Endothelial cell (in vitro differentiated cells): ENCODE measurements around the gene VPREB1. TPM values are rescaled to one million over a fixed set of nuclear protein-coding genes. Genes with fewer than 3 reads are reported as not detected.

ENCODE experiments used
- DNase-seq: peaks from one replicate; pipeline ENCODE4 v3.0.0; 2021; ENCODE audit warnings: low spot score
- H3K27ac Mint-ChIP-seq: one replicate; pipeline ENCODE4 v1.8.0; 2021; ENCODE audit warnings: mixed read lengths, inconsistent platforms; ENCODE audit not compliant: unreplicated experiment
- H3K27me3 Mint-ChIP-seq: one replicate; pipeline ENCODE4 v1.8.0; 2021; ENCODE audit warnings: mild to moderate bottlenecking, moderate library complexity, mixed read lengths, inconsistent platforms; ENCODE audit not compliant: unreplicated experiment
- H3K36me3 Mint-ChIP-seq: one replicate; pipeline ENCODE4 v1.8.0; 2021; ENCODE audit warnings: mild to moderate bottlenecking, low read depth, mixed read lengths, inconsistent platforms; ENCODE audit not compliant: unreplicated experiment
- H3K4me1 Mint-ChIP-seq: one replicate; pipeline ENCODE4 v1.8.0; 2021; ENCODE audit warnings: mild to moderate bottlenecking, mixed read lengths, inconsistent platforms; ENCODE audit not compliant: unreplicated experiment
- H3K4me3 Mint-ChIP-seq: one replicate; pipeline ENCODE4 v1.8.0; 2021; ENCODE audit warnings: mild to moderate bottlenecking, mixed read lengths, inconsistent platforms; ENCODE audit not compliant: unreplicated experiment
- H3K9me3 Mint-ChIP-seq: one replicate; pipeline ENCODE4 v1.8.0; 2021; ENCODE audit warnings: mixed read lengths, inconsistent platforms; ENCODE audit not compliant: unreplicated experiment
- CTCF ChIP-seq: fragments of 200-600 bp; sonication (generic); IDR thresholded peaks from one replicate; pipeline ENCODE4 v1.5.0; 2021; ENCODE audit warnings: antibody characterized with exemption; ENCODE audit not compliant: unreplicated experiment
- total RNA-seq: library from RNA; stranded (reverse); fragmentation: NEBNext Ultra II Directional; extraction: Animal tissue kit (Norgen Biotek cat#: 25700); gene quantifications from one replicate; pipeline ENCODE4 v1.2.1, GENCODE V29; 2021; ENCODE audit not compliant: unreplicated experiment

Gene VPREB1
- total RNA-seq, 1 donor from 2014 or later: not detected

GRCh38 chr22:22201185-22201929, 43.2 kb upstream of the VPREB1 start:
- Mint-ChIP-seq H3K9me3 (no peaks in the 10 kb centered on the region), H3K27ac (no peak overlapping the region), H3K4me1 (no peaks in the 10 kb centered on the region), H3K27me3 (peaks cover 15% of the 10 kb centered on the region), H3K4me3 (no peak overlapping the region), H3K36me3 (no peaks in the 10 kb centered on the region)
- peak; percentile 57 for DNase-seq
- TF ChIP-seq CTCF: peak; percentile 84

GRCh38 chr22:22201930-22202343, 42.6 kb upstream of the VPREB1 start:
- Mint-ChIP-seq H3K27me3 (peaks cover 15% of the 10 kb centered on the region), H3K36me3 (no peaks in the 10 kb centered on the region), H3K4me3 (no peak overlapping the region), H3K4me1 (no peaks in the 10 kb centered on the region), H3K27ac (no peak overlapping the region), H3K9me3 (no peaks in the 10 kb centered on the region)
- no peak for TF ChIP-seq CTCF
- no peak for DNase-seq

- Mint-ChIP-seq H3K36me3 (no peaks in the 10 kb centered on the region), H3K27ac (no peak overlapping the region), H3K27me3 (peaks cover 15% of the 10 kb centered on the region), H3K9me3 (no peaks in the 10 kb centered on the region), H3K4me1 (peaks cover 5% of the 10 kb centered on the region), H3K4me3 (no peak overlapping the region)
- TF ChIP-seq CTCF: no peak
- no peak for DNase-seq
Measured at GRCh38 chr22:22203048-22203971, 41.3 kb upstream of the VPREB1 start.

- Mint-ChIP-seq H3K4me1 (peaks cover 10% of the 10 kb centered on the region), H3K9me3 (no peaks in the 10 kb centered on the region), H3K27ac (no peak overlapping the region), H3K27me3 (peaks cover 7% of the 10 kb centered on the region), H3K4me3 (no peak overlapping the region), H3K36me3 (no peaks in the 10 kb centered on the region)
- DNase-seq: peak; percentile 87
- peak; percentile 66 for TF ChIP-seq CTCF
Measured at GRCh38 chr22:22207845-22208564, 36.6 kb upstream of the VPREB1 start.
